Measurements from ENCODE around the gene USP28. TPM values are rescaled to one million over a fixed set of nuclear protein-coding genes. Genes with fewer than 3 reads are reported as not detected.
A peak's percentile ranks its signal among the peaks of the same experiment; 100 is the strongest.

The USP28 gene
- total RNA-seq, 1 donor from 2014 or later, result 39.4 TPM

DNA sequence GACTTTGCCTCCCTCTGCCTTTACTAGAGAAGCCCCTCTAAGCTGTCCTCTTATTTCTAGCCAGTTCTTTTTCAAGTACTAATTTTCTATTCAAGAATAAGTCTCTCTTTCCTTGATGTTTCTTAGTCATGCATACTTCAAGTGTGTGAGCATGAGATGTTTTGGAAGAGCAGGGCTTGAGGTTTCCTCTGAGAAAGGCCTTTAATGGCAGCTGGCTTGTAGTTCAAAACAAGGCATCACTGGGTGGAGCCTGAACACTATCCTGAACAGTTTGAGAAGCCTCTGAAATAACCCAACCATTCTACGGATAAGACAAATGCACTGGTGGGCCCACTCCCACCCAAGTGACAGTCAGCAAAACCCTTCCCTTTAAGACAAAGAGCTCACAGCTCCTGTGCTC, 58.2 kb downstream of the USP28 start:
- Mint-ChIP-seq H3K27me3 (ENCODE audit: low read depth) (no peaks in the 10 kb centered on the region), H3K4me3 (no peak overlapping the region), H3K27ac (ENCODE audit: unreplicated experiment) (no peak overlapping the region), H3K36me3 (ENCODE audit: low read depth) (peaks cover 35% of the 10 kb centered on the region), H3K9me3 (no peaks in the 10 kb centered on the region), H3K4me1 (peaks cover 32% of the 10 kb centered on the region)
- DNase-seq (ENCODE audit: low read depth, low spot score), result no peak
- no peak for TF ChIP-seq CTCF (conservative IDR thresholded peaks at IDR 0.05)

DNA sequence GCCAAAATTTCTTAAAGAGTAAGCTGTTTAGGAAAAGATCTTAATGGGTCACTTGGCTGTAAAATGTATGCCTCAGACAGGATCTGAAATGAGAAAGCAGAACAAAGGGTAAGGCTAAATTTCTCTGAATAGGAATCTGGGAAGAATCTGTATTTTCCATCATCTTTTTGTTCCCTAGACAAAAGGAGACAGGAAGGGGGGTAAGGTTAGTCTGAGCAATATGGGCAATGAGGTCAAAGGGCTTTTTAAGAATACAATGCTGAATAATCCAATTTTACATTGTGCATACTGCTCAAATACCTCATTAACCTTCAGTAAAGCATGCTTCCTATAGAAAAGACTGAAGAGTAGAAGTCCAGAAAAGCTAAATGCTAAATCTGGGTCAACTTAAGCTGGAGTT, 61.2 kb downstream of the USP28 start:
- no peak for TF ChIP-seq CTCF (conservative IDR thresholded peaks at IDR 0.05)
- Mint-ChIP-seq H3K36me3 (ENCODE audit: low read depth) (peaks cover 19% of the 10 kb centered on the region), H3K4me1 (peaks cover 37% of the 10 kb centered on the region), H3K4me3 (no peak overlapping the region), H3K27ac (ENCODE audit: unreplicated experiment) (no peak overlapping the region), H3K27me3 (ENCODE audit: low read depth) (no peaks in the 10 kb centered on the region), H3K9me3 (no peaks in the 10 kb centered on the region)
- DNase-seq (ENCODE audit: low read depth, low spot score), result no peak

DNA sequence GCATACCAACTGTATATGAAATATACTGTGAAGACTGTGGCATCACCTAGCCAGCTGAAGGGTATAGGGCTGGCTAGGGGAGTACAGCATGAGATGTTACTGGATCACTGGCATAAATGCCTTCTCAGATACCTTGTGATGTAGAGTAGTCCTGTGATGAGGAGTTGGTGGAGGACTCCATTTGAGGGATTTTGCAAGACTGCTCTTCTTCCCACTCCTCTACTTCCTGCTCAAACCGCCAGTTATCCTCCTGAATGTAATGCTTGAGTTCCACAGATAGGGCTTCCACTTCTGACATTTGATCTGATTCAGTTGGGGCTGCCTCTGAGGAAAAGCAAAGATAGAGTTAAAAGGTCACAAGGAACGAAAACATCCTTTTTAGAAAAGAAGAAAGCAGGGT, 66.4 kb downstream of the USP28 start:
- no peak for TF ChIP-seq CTCF (conservative IDR thresholded peaks at IDR 0.05)
- no peaks in the 10 kb centered on the region for H3K27me3 Mint-ChIP-seq (ENCODE audit: low read depth)
- peaks cover 22% of the 10 kb centered on the region for H3K4me1 Mint-ChIP-seq
- H3K4me3 Mint-ChIP-seq, result no peak overlapping the region
- H3K36me3 Mint-ChIP-seq (ENCODE audit: low read depth), result peaks cover 13% of the 10 kb centered on the region
- H3K9me3 Mint-ChIP-seq, result no peaks in the 10 kb centered on the region
- no peak overlapping the region for H3K27ac Mint-ChIP-seq (ENCODE audit: unreplicated experiment)
- DNase-seq (ENCODE audit: low read depth, low spot score), result no peak

DNA sequence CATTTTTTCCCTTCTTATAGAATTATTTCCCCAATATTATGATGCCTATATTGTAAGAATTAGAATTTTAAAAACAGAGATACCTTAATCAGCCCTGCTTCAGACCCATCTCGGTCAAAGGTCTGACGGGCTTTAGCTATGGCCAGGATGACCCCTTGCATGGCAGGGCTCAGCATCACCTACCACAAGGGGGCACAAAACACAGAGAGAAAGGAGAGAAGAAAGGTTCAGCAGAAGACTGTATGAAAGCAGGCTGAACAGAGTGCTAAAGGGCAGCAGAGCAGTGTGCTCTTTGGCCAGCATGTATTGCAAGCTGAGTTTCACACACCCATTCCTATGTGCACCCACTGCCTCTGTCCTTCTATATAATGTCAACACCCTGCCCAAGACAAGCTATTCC, 69.0 kb downstream of the USP28 start:
- H3K27me3 Mint-ChIP-seq (ENCODE audit: low read depth), result no peaks in the 10 kb centered on the region
- no peaks in the 10 kb centered on the region for H3K9me3 Mint-ChIP-seq
- H3K4me3 Mint-ChIP-seq, result no peak overlapping the region
- H3K36me3 Mint-ChIP-seq (ENCODE audit: low read depth), result peaks cover 15% of the 10 kb centered on the region
- H3K27ac Mint-ChIP-seq (ENCODE audit: unreplicated experiment), result no peak overlapping the region
- H3K4me1 Mint-ChIP-seq, result peaks cover 3% of the 10 kb centered on the region
- DNase-seq (ENCODE audit: low read depth, low spot score), result peak; percentile 59
- peak; percentile 60 for TF ChIP-seq CTCF (conservative IDR thresholded peaks at IDR 0.05)

- Mint-ChIP-seq H3K4me3 (no peak overlapping the region), H3K9me3 (no peaks in the 10 kb centered on the region), H3K27ac (ENCODE audit: unreplicated experiment) (no peak overlapping the region), H3K36me3 (ENCODE audit: low read depth) (peaks cover 19% of the 10 kb centered on the region), H3K4me1 (peaks cover 3% of the 10 kb centered on the region), H3K27me3 (ENCODE audit: low read depth) (no peaks in the 10 kb centered on the region)
- no peak for DNase-seq (ENCODE audit: low read depth, low spot score)
- TF ChIP-seq CTCF (conservative IDR thresholded peaks at IDR 0.05), result no peak
These were observed 69.7 kb downstream of the USP28 start for GRCh38 chr11:113805640-113806039.

DNA sequence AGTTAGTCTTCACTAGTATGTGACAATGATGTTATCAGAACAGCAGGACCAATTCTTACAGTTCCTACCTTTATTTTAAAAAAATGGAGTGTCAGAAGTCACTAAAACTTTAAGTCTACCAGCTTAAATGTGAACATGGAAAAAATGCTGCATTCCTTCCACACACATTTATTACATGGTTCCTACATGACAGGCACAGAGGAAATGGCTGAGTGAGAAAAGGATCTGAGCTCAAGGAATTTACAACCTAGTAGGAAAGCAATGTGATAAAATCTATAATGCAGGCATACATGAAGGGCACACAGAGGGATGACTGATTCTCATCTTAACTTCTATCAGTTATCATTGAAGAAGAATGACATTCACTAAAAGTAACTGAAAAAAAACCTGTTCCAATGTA, 72.8 kb downstream of the USP28 start:
- Mint-ChIP-seq H3K27ac (ENCODE audit: unreplicated experiment) (no peak overlapping the region), H3K36me3 (ENCODE audit: low read depth) (peaks cover 18% of the 10 kb centered on the region), H3K4me1 (peaks cover 3% of the 10 kb centered on the region), H3K9me3 (no peaks in the 10 kb centered on the region), H3K4me3 (no peak overlapping the region), H3K27me3 (ENCODE audit: low read depth) (no peaks in the 10 kb centered on the region)
- TF ChIP-seq CTCF (conservative IDR thresholded peaks at IDR 0.05), result no peak
- no peak for DNase-seq (ENCODE audit: low read depth, low spot score)
